SK-N-SH treated with all-trans-retinoic acid at 6 μM for 48 hours (cell line): ENCODE data around the gene HPS1.

Source experiments
- ATAC-seq: fragments of 200-7000 bp; cut with Tn5 transposase; 3 replicates; pipeline ENCODE4 v1.9.1; 2020; ENCODE audit warnings: mild to moderate bottlenecking, moderate library complexity
- BACH2 ChIP-seq: fragments of 250-450 bp; sonication (Bioruptor Pico); IDR thresholded peaks from 2 replicates; pipeline ENCODE4 v1.9.0; 2021; ENCODE audit warnings: mild to moderate bottlenecking, borderline replicate concordance
- CREB5 ChIP-seq: fragments of 250-450 bp; sonication (Bioruptor Pico); IDR thresholded peaks from 2 replicates; pipeline ENCODE4 v1.5.1; 2020; ENCODE audit warnings: low read depth, mild to moderate bottlenecking, moderate library complexity
- CSRNP3 ChIP-seq: fragments of 250-450 bp; sonication (Bioruptor Pico); IDR thresholded peaks from 2 replicates; pipeline ENCODE4 v1.5.1; 2021; ENCODE audit warnings: mild to moderate bottlenecking, moderate library complexity
- ESRRG ChIP-seq: fragments of 250-450 bp; sonication (Bioruptor Pico); IDR thresholded peaks from 2 replicates; pipeline ENCODE4 v1.6.1; 2021; ENCODE audit warnings: mild to moderate bottlenecking
- ISL1 ChIP-seq: fragments of 250-450 bp; sonication (Bioruptor Pico); IDR thresholded peaks from 2 replicates; pipeline ENCODE4 v2.1.2; 2022; ENCODE audit warnings: mild to moderate bottlenecking, moderate library complexity
- OSR1 ChIP-seq: fragments of 250-450 bp; sonication (Bioruptor Pico); IDR thresholded peaks from 2 replicates; pipeline ENCODE4 v1.8.0; 2022; ENCODE audit warnings: moderate library complexity, mild to moderate bottlenecking, inconsistent platforms
- POU6F1 ChIP-seq: fragments of 250-450 bp; sonication (Bioruptor Pico); IDR thresholded peaks from 2 replicates; pipeline ENCODE4 v1.8.0; 2021; ENCODE audit warnings: low read depth, mild to moderate bottlenecking, moderate library complexity, borderline replicate concordance
- PPARA ChIP-seq: fragments of 250-450 bp; sonication (Bioruptor Pico); IDR thresholded peaks from 2 replicates; pipeline ENCODE4 v1.5.0; 2020; ENCODE audit warnings: mild to moderate bottlenecking, borderline replicate concordance
- RARB ChIP-seq: fragments of 250-450 bp; sonication (Bioruptor Pico); IDR thresholded peaks from 2 replicates; pipeline ENCODE4 v1.8.0; 2021; ENCODE audit warnings: mild to moderate bottlenecking, moderate library complexity
- SNAI2 ChIP-seq: fragments of 250-450 bp; sonication (Bioruptor Pico); IDR thresholded peaks from 2 replicates; pipeline ENCODE4 v1.5.0; 2020; ENCODE audit warnings: mild to moderate bottlenecking, moderate library complexity
- TCF4 ChIP-seq: fragments of 250-450 bp; sonication (Bioruptor Pico); IDR thresholded peaks from 2 replicates; pipeline ENCODE4 v1.8.0; 2021; ENCODE audit warnings: mild to moderate bottlenecking, moderate library complexity, borderline replicate concordance
- TSHZ2 ChIP-seq: fragments of 250-450 bp; sonication (Bioruptor Pico); IDR thresholded peaks from 2 replicates; pipeline ENCODE4 v1.5.0; 2020; ENCODE audit warnings: mild to moderate bottlenecking, moderate library complexity
- ZFP3 ChIP-seq: fragments of 250-450 bp; sonication (Bioruptor Pico); IDR thresholded peaks from 2 replicates; pipeline ENCODE4 v1.5.0; 2020; ENCODE audit warnings: mild to moderate bottlenecking, moderate library complexity
- ZNF8 ChIP-seq: fragments of 450-650 bp; formaldehyde crosslinking; IDR thresholded peaks from 2 replicates; pipeline ENCODE4 v1.5.0; 2020; ENCODE audit warnings: mild to moderate bottlenecking, moderate library complexity

HPS1 gene

GRCh38 chr10:98410135-98410743, 36.5 kb downstream of the HPS1 start (continued):
- no peak for TF ChIP-seq CREB5 (CRISPR knock-in tag)
- TF ChIP-seq ZFP3 (CRISPR knock-in tag), result no peak
- TF ChIP-seq TSHZ2, result no peak
- TF ChIP-seq OSR1, result no peak
- TF ChIP-seq TCF4 (CRISPR knock-in tag), result no peak
- no peak for TF ChIP-seq CSRNP3 (CRISPR knock-in tag)
- TF ChIP-seq ZNF8 (CRISPR knock-in tag), result no peak
- no peak for TF ChIP-seq ESRRG (CRISPR knock-in tag)
- TF ChIP-seq SNAI2 (CRISPR knock-in tag), result no peak

- TF ChIP-seq TSHZ2, result no peak
- TF ChIP-seq PPARA (CRISPR knock-in tag), result no peak
- no peak for TF ChIP-seq RARB (CRISPR knock-in tag)
- no peak for TF ChIP-seq OSR1
- TF ChIP-seq ZFP3 (CRISPR knock-in tag), result no peak
- no peak for TF ChIP-seq SNAI2 (CRISPR knock-in tag)
- no peak for TF ChIP-seq POU6F1 (CRISPR knock-in tag)
- no peak for TF ChIP-seq ISL1
- no peak for TF ChIP-seq TCF4 (CRISPR knock-in tag)
- TF ChIP-seq BACH2 (CRISPR knock-in tag), result no peak
- TF ChIP-seq CSRNP3 (CRISPR knock-in tag), result no peak
- ATAC-seq, result no peak
These were observed 37.9 kb downstream of the HPS1 start for GRCh38 chr10:98408799-98409198.

- ATAC-seq, result no peak
These were observed 38.9 kb downstream of the HPS1 start for GRCh38 chr10:98407744-98408241.

More at GRCh38 chr10:98407744-98408241, 38.9 kb downstream of the HPS1 start:
- TF ChIP-seq RARB (CRISPR knock-in tag), result no peak
